A549 (cell line): ENCODE results near the gene KMT2D. TPM values are rescaled to one million over a fixed set of nuclear protein-coding genes. Genes with fewer than 3 reads are reported as not detected.

Source experiments
- ATAC-seq, 2 experiments: fragments of 200-7000 bp in 1 of 2; fragments of >200 bp in 1 of 2; cut with Nextera tagmentation in 1 of 2; cut with Tn5 transposase in 1 of 2; 3 replicates each; pipeline versions ENCODE4 v1.8.0 to v1.9.1; 2018 to 2020; ENCODE audit warnings: mild to moderate bottlenecking in 1 of 2, moderate library complexity in 1 of 2
- CTCF ChIA-PET: fragments of 300-600 bp; sonication (Branson Sonifier 250); formaldehyde crosslinking; extraction: SDS; loops from one replicate; lab custom pipeline; 2021; ENCODE audit warnings: antibody characterized with exemption, inconsistent platforms; lab: Yijun Ruan, JAX
- POLR2A ChIA-PET: fragments of 350-600 bp; formaldehyde crosslinking; extraction: SDS; loops from one replicate; lab custom pipeline; 2021; ENCODE audit warnings: antibody characterized with exemption, inconsistent platforms; lab: Yijun Ruan, JAX
- DNase-seq, 2 experiments: peaks; one replicate each; pipeline versions ENCODE4 v3.0.0 to v3.0.0-alpha.2; 2011 to 2016; ENCODE audit warnings: low read depth in 1 of 2, low spot score in 1 of 2
- FAIRE-seq: peaks from 2 replicates; lab custom pipeline; 2011; peaks lifted over from hg19 to GRCh38; lab: Jason Lieb, UNC
- H3K27ac ChIP-seq, 2 experiments: fragments of >200 bp; sonication (Bioruptor Twin); formaldehyde crosslinking; 3 replicates each; pipeline ENCODE4 v1.5.1; 2016 to 2017
- H3K4me1 ChIP-seq: fragments of >200 bp; sonication (Bioruptor Twin); formaldehyde crosslinking; 3 replicates; pipeline ENCODE4 v1.6.1; 2016
- H3K4me2 ChIP-seq: fragments of >200 bp; sonication (Bioruptor Twin); formaldehyde crosslinking; 3 replicates; pipeline ENCODE4 v1.6.1; 2016
- H3K4me3 ChIP-seq: fragments of >200 bp; sonication (Bioruptor Twin); formaldehyde crosslinking; 3 replicates; pipeline ENCODE4 v1.5.1; 2016
- H3K9me3 ChIP-seq: fragments of >200 bp; sonication (Bioruptor Twin); formaldehyde crosslinking; 3 replicates; pipeline ENCODE4 v1.6.1; 2016
- BCL3 ChIP-seq: fragments of >200 bp; sonication (Bioruptor Twin); formaldehyde crosslinking; IDR thresholded peaks from 3 replicates; pipeline ENCODE4 v1.6.1; 2016
- CBX2 ChIP-seq: fragments of 200-600 bp; sonication (generic); IDR thresholded peaks from 2 replicates; pipeline ENCODE4 v1.6.1; 2016; ENCODE audit warnings: low read depth, mild to moderate bottlenecking, borderline replicate concordance
- EHMT2 ChIP-seq: fragments of 200-600 bp; sonication (generic); IDR thresholded peaks from 2 replicates; pipeline ENCODE4 v1.6.1; 2016; ENCODE audit warnings: antibody characterized with exemption, low read depth, mild to moderate bottlenecking, moderate library complexity
- EP300 ChIP-seq, 2 experiments: fragments of >200 bp; sonication (Bioruptor Twin); formaldehyde crosslinking; IDR thresholded peaks; 2 replicates in 1 of 2; 3 replicates in 1 of 2; pipeline ENCODE4 v1.6.1; 2016 to 2017
- ESRRA ChIP-seq: fragments of 150-350 bp; IDR thresholded peaks from 2 replicates; pipeline ENCODE4 v1.6.1; 2014; ENCODE audit warnings: mild to moderate bottlenecking, low read length, borderline replicate concordance
- FOSB ChIP-seq: fragments of 250-450 bp; sonication (Bioruptor Pico); IDR thresholded peaks from 2 replicates; pipeline ENCODE4 v1.5.0; 2020; ENCODE audit warnings: mild to moderate bottlenecking, moderate library complexity
- GATA3 ChIP-seq: IDR thresholded peaks from 2 replicates; pipeline ENCODE4 v1.6.1; 2012; ENCODE audit warnings: borderline replicate concordance
- HEYL ChIP-seq: fragments of 250-450 bp; sonication (Bioruptor Pico); IDR thresholded peaks from 2 replicates; pipeline ENCODE4 v1.8.0; 2021; ENCODE audit warnings: mild to moderate bottlenecking, moderate library complexity
- HMGXB4 ChIP-seq: fragments of 250-450 bp; sonication (Bioruptor Pico); IDR thresholded peaks from 2 replicates; pipeline ENCODE4 v1.5.0; 2021; ENCODE audit warnings: mild to moderate bottlenecking, moderate library complexity, borderline replicate concordance
- HOXA7 ChIP-seq: fragments of 250-450 bp; sonication (Bioruptor Pico); IDR thresholded peaks from 2 replicates; pipeline ENCODE4 v1.5.0; 2020; ENCODE audit warnings: mild to moderate bottlenecking, moderate library complexity
- JUN ChIP-seq, 2 experiments: fragments of >200 bp; sonication (Bioruptor Twin); formaldehyde crosslinking; IDR thresholded peaks; 2 replicates in 1 of 2; 3 replicates in 1 of 2; pipeline ENCODE4 v1.6.1; 2016 to 2017
- JUNB ChIP-seq: fragments of >200 bp; sonication (Bioruptor Twin); formaldehyde crosslinking; IDR thresholded peaks from 2 replicates; pipeline ENCODE4 v1.6.1; 2016
- KDM5A ChIP-seq: fragments of 200-600 bp; sonication (generic); IDR thresholded peaks from 2 replicates; pipeline ENCODE4 v1.6.1; 2016; ENCODE audit warnings: antibody characterized with exemption, mild to moderate bottlenecking
- MAFK ChIP-seq: fragments of 450-650 bp; IDR thresholded peaks from 2 replicates; pipeline ENCODE4 v1.6.1; 2014; ENCODE audit not compliant: partially characterized antibody
- MAX ChIP-seq: IDR thresholded peaks from 2 replicates; pipeline ENCODE4 v1.6.1; 2012
- MAZ ChIP-seq: fragments of 150-350 bp; IDR thresholded peaks from 2 replicates; pipeline ENCODE4 v1.6.1; 2014; ENCODE audit warnings: antibody characterized with exemption, low read depth, low read length, borderline replicate concordance
- NFE2L2 ChIP-seq: fragments of 150-350 bp; conservative IDR thresholded peaks from 2 replicates; pipeline ENCODE4 v1.6.1; 2014; ENCODE audit warnings: low read length
- NPAS2 ChIP-seq: fragments of 250-450 bp; sonication (Bioruptor Pico); IDR thresholded peaks from 2 replicates; pipeline ENCODE4 v1.8.0; 2022; ENCODE audit warnings: mild to moderate bottlenecking, moderate library complexity, borderline replicate concordance
- PHF8 ChIP-seq: fragments of 200-600 bp; sonication (generic); IDR thresholded peaks from 2 replicates; pipeline ENCODE4 v1.6.1; 2016; ENCODE audit warnings: low read depth, mild to moderate bottlenecking, antibody characterized with exemption, moderate library complexity, borderline replicate concordance
- POLR2A ChIP-seq: IDR thresholded peaks from 2 replicates; pipeline ENCODE4 v1.6.1; 2012; ENCODE audit warnings: mild to moderate bottlenecking, low read length
- RAD21 ChIP-seq, 2 experiments: fragments of >200 bp in 1 of 2; sonication (Bioruptor Twin) in 1 of 2; formaldehyde crosslinking in 1 of 2; IDR thresholded peaks in 1 of 2; conservative IDR thresholded peaks in 1 of 2; 2 replicates in 1 of 2; 3 replicates in 1 of 2; pipeline ENCODE4 v1.6.1; 2012 to 2018; ENCODE audit warnings: inconsistent platforms in 1 of 2
- RARB ChIP-seq: fragments of 250-450 bp; sonication (Bioruptor Pico); IDR thresholded peaks from 2 replicates; pipeline ENCODE4 v1.8.0; 2021; ENCODE audit warnings: mild to moderate bottlenecking, moderate library complexity
- TFCP2L1 ChIP-seq: fragments of 250-450 bp; sonication (Bioruptor Pico); IDR thresholded peaks from 2 replicates; pipeline ENCODE4 v1.5.0; 2021; ENCODE audit warnings: mild to moderate bottlenecking
- WGBS: methylation state at CpG from one replicate; pipeline ENCODE4 v1.1.6; 2017; ENCODE audit errors: missing lambda C conversion rate; 5-methylcytosine and 5-hydroxymethylcytosine counted together
- polyA plus RNA-seq, 4 experiments: library from polyadenylated mRNA; depleted of rRNA in 3 of 4; stranded (reverse); fragments of >200 nt; fragmentation: RNase III in 1 of 4; extraction: RNeasy Plus Mini Kit Qiagen cat#74134 plus additional on column Dnase treatment in 1 of 4; gene quantifications; 2 replicates in 3 of 4; 3 replicates in 1 of 4; pipeline ENCODE4 v1.2.3, GENCODE V29; 2011 to 2017

Gene KMT2D
- polyA plus RNA-seq, 2 of the 4 experiments (the other 2 are of a cell fraction), result 17.6 to 20.0 TPM

- CTCF ChIA-PET, result interaction anchor here (1.2 to 5.2 kb wide), 4 partner anchors 10 to 12 kb away, joined by 4 to 34 read pairs (median 6); no protein-coding TSS in a partner anchor
- 72% methylated on average over 4 of the region's 4 CpGs for WGBS
These were observed 28.3 kb downstream of the KMT2D start for GRCh38 chr12:49032276-49032675.

GRCh38 chr12:49031573-49032161 lies 28.9 kb downstream of the KMT2D start:
- Histone ChIP-seq H3K4me3 (no peak overlapping the region), H3K27ac (no peak overlapping the region), H3K9me3 (no peaks in the 10 kb centered on the region), H3K4me1 (no peaks in the 10 kb centered on the region), H3K4me2 (no peak overlapping the region)
- WGBS, result 91% methylated on average over 6 of the region's 8 CpGs
- FAIRE-seq (no peak), ATAC-seq (peak in 1 of 2 experiments; percentile 4; a peak in 3 of 6 replicates), DNase-seq (no peak)
- TF ChIP-seq FOSB, result no peak
- no peak for TF ChIP-seq CBX2
- no peak for TF ChIP-seq JUNB
- no peak for TF ChIP-seq BCL3
- no peak for TF ChIP-seq EP300 (IDR thresholded peaks at IDR 0.05)
- no peak for TF ChIP-seq POLR2A
- TF ChIP-seq HOXA7 (CRISPR knock-in tag), result no peak
- no peak for TF ChIP-seq GATA3
- no peak for TF ChIP-seq TFCP2L1
- TF ChIP-seq KDM5A, result no peak
- no peak for TF ChIP-seq JUN (IDR thresholded peaks at IDR 0.05)
- TF ChIP-seq MAZ, result no peak
- no peak for TF ChIP-seq NPAS2 (CRISPR knock-in tag)
- TF ChIP-seq HEYL (CRISPR knock-in tag), result no peak
- no peak for TF ChIP-seq MAFK
- CTCF ChIA-PET, result interaction anchor here (0.6 to 5.2 kb wide), 6 partner anchors 9 to 43 kb away, joined by 3 to 34 read pairs (median 5); no protein-coding TSS in a partner anchor
- POLR2A ChIA-PET, result interaction anchor here (0.7 kb wide), 1 partner anchor 12 kb away, joined by 3 read pairs; no protein-coding TSS in a partner anchor

More at GRCh38 chr12:49032276-49032675, 28.3 kb downstream of the KMT2D start:
- H3K9me3 ChIP-seq, result no peaks in the 10 kb centered on the region
- ATAC-seq (peak in 1 of 2 experiments; percentile 5; a peak in 2 of 6 replicates), DNase-seq (no peak), FAIRE-seq (no peak)
- no peak overlapping the region for H3K4me2 ChIP-seq
- H3K4me1 ChIP-seq, result no peaks in the 10 kb centered on the region
- no peak for TF ChIP-seq EHMT2
- no peak for TF ChIP-seq NFE2L2
- no peak for TF ChIP-seq ESRRA
- TF ChIP-seq HMGXB4 (CRISPR knock-in tag), result no peak
- POLR2A ChIA-PET, result interaction anchor here (0.7 kb wide), 1 partner anchor 12 kb away, joined by 3 read pairs; no protein-coding TSS in a partner anchor
- no peak overlapping the region for H3K27ac ChIP-seq
- no peak overlapping the region for H3K4me3 ChIP-seq

GRCh38 chr12:49030714-49031572 lies 29.7 kb downstream of the KMT2D start:
- TF ChIP-seq RAD21 (conservative IDR thresholded peaks at IDR 0.05 in 1 of 2, IDR thresholded peaks at IDR 0.05 in 1 of 2) (no peak), MAX (no peak), RARB (CRISPR knock-in tag) (no peak), PHF8 (no peak)
- ATAC-seq, result peak in 1 of 2 experiments; percentile 8; a peak in 2 of 6 replicates
- 95% methylated on average over 19 of the region's 19 CpGs for whole genome bisulfite sequencing

More at GRCh38 chr12:49030714-49031572, 29.7 kb downstream of the KMT2D start:
- DNase-seq, result no peak
- Histone ChIP-seq H3K9me3 (no peaks in the 10 kb centered on the region), H3K4me3 (no peak overlapping the region), H3K4me1 (no peaks in the 10 kb centered on the region), H3K27ac (no peak overlapping the region), H3K4me2 (no peak overlapping the region)
- ChIA-PET POLR2A (interaction anchor here (1.0 kb wide), 1 partner anchor 33 kb away, joined by 4 read pairs; no protein-coding TSS in a partner anchor), CTCF (interaction anchor here (0.6 to 5.2 kb wide), 11 partner anchors 8 to 943 kb away, joined by 3 to 34 read pairs (median 4); no protein-coding TSS in a partner anchor)
- no peak for FAIRE-seq
